GM19023 (cell line): ENCODE results near the gene GMEB1.
"Not testable (repeated sequence)": the region's sequence is repeated elsewhere in the genome, so short reads cannot be mapped to it uniquely, and the experiment has no call there.

Experiments
- ATAC-seq: cut with Tn5 transposase; IDR thresholded peaks from one replicate; pipeline ENCODE4 v1.9.1; 2021; ENCODE audit warnings: mild to moderate bottlenecking, moderate library complexity; ENCODE audit not compliant: unreplicated experiment

GMEB1 gene

GRCh38 chr1:28668191-28668955 is at the start of gene GMEB1:
GMEB1 (plus strand) TSS chr1:28668784; CDS start chr1:28683613, 14,829 bp downstream.
- ATAC-seq: peak; percentile 73

GRCh38 chr1:28631713-28632112 is 36.9 kb upstream of the GMEB1 start:
- no peak for ATAC-seq

DNA sequence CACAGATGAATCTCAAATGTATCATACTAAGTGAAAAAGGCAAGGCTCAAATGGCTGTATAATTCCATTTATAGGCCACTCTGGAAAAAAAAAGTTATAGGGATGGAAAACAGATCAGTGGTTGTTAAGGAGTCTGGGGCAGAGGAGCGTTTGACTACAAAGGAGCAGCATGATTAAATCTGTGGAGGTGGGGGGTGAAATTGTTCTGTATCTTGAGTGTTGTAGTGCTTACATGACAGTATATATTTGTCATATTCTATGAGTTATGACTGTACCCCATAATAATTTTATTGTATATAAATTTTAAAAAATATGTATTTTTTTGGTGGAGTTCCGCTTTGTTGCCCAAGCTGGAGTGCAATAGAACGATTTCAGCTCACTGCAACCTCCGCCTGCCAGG is 36.0 kb upstream of the GMEB1 start:
- ATAC-seq: no peak

DNA sequence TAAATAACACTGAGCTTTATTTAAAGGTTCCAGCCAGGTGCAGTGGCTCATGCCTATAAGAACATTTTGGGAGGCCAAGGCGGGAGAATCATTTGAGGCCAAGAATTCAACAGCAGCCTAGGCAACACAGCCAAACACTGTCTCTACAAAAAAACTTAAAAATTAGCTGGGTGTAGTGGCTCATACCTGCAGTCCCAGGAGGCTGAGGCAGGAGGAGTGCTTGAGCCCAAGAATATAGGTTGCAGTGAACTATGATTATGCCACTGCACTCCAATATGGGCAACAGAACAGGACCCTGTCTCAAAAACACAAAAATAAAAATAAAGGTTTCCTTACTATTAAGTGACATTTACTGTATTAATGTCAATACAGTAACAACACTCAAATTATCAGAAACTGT is 27.8 kb upstream of the GMEB1 start:
- ATAC-seq: no peak

- ATAC-seq: peak; percentile 17
These were observed 26.3 kb upstream of the GMEB1 start for GRCh38 chr1:28642056-28642846.

DNA sequence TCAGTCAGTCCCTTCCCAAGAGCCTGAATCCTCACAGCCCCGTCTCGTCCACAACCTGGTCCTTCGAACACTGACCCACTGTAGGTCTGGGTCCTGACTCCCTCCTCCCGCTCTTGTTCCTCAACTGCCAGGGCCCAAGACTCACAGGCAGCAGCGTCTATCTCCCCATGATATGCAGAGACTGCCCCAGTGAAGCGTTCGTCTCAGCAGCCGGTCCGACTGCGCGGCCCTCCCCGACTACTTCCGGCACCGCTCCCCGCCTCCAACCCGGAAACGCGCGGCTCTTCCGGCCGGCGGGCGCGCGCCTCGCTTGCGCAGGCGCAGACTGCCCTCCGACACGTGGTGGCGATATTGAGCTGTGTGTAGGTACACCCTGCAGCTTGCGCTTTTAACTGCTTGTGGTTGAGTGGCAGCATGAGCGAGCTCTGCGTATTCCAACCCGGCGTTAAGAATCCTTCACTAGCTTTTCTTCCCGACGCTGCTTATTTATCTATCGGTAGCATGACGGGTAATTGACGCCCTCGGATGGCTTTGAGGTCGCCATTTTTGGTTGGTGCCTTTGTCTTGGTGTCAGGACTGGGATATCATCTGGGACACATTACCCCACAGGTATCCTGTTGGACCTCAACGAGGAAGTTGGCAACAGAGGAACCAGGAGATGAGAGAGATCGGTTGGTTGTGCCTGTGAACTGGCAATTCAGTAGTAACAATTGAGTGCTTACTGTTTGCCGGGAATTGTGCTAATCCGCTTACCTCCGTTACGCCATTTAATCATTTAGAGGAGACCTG is 25.5 kb upstream of the GMEB1 start, which contains the start of gene TAF12:
TAF12 (minus strand) TSS at position 221 of the 789 bp plus-strand sequence. CDS start 20,986 bp downstream, outside the sequence.
- ATAC-seq: peak; percentile 69

DNA sequence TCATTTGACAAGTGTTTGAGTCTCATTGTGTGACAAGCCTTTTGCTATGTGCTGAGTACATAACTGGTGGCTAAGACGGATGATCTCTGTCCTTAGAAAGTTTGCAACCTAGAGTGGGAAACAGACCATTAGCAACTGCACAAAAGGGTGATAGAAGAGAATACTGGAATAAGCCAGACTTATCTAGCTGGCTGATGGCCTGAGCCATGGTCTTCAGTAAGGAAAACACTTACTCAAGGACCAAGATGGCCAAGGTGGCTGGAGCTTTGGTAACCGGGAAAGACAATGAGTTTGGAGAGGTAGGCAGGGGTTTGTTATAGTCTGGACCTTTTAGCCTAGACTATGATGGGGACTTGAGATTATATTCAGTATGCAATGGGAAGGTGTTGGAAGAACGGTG is 24.1 kb upstream of the GMEB1 start:
- ATAC-seq: no peak

DNA sequence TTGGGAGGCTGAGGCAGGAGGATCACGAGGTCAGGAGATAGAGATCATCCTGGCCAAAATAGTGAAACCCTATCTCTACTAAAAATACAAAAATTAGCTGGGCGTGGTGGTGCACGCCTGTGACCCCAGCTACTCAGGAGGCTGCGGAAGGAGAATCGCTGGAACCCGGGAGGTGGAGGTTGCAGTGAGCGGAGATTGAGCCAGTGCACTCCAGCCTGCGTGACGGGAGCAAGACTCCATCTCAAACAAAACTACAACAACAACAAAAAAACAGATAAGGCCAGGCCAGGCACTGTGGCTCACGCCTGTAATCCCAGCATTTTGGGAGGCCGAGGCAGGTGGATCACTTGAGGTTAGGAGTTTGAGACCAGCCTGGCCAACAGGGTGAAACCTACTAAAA is 23.2 kb upstream of the GMEB1 start:
- not testable (repeated sequence) for ATAC-seq

DNA sequence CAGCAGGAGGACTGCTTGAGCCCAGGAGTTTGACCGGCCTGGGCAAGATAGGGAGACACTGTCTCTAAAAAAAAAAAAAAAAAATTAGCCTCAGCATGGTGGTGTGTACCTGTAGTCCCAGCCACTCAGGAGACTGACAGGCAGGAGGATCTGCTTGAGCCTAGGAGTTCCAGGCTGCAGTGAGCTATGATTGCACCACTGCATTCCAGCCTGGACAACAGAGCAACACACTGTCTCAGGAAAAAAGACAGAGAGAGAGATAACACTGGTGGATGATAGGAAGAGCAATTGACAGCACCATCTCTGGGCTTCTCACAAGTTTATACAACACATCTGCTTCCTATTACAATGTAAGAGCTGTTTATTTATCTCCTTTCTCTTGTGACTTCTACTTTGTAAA is 22.5 kb upstream of the GMEB1 start:
- ATAC-seq: no peak

- peak; percentile 64 for ATAC-seq
These were observed 20.5 kb upstream of the GMEB1 start for GRCh38 chr1:28648008-28648473.

GRCh38 chr1:28648474-28649198 is 19.9 kb upstream of the GMEB1 start, which contains the start of gene RNU11:
RNU11 (plus strand) TSS chr1:28648600.
- ATAC-seq: peak; percentile 69

GRCh38 chr1:28653063-28653462 is 15.5 kb upstream of the GMEB1 start:
- ATAC-seq: not testable (repeated sequence)

DNA sequence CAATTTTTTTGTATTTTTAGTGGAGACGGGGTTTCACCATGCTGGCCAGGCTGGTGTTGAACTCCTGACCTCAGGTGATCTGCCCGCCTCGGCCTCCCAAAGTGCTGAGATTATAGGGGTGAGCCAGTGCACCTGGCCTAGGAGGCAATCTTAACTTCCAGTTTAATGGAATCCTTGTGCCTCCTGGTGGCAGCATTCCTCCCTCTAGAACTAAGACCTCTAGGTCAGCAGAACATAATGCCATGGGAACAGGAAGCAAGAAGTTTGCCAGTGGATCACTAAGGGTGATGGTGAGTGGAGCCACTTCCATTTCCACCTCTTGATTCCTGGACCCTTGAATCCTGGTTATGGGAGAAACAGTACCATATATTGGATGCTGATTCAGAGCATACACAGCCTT is 14.7 kb upstream of the GMEB1 start:
- not testable (repeated sequence) for ATAC-seq

- ATAC-seq: not testable (repeated sequence)
These were observed 12.9 kb upstream of the GMEB1 start for GRCh38 chr1:28655448-28656311.

GRCh38 chr1:28656335-28656734 is 12.2 kb upstream of the GMEB1 start:
- ATAC-seq: no peak

- ATAC-seq: no peak
These were observed 4.6 kb upstream of the GMEB1 start for GRCh38 chr1:28663871-28664470.

DNA sequence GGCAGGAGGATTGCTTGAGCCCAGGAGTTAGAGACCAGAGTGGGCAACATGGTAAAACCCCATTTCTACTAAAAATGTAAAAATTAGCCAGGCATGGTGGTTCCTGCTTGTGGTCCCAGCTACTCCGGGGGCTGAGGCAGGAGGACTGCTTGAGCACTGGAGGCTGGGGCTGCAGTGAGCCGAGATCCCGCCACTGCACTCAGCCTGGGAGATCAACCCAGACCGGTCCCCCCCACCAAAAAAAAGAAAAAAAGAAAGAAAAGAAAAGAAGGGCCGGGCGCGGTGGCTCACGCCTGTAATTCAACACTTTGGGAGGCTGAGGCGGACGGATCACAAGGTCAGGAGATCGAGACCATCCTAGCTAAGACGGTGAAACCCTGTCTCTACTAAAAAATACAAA is 1.8 kb upstream of the GMEB1 start:
- no peak for ATAC-seq

- peak; percentile 63 for ATAC-seq
These were observed 556 bp downstream of the GMEB1 start for GRCh38 chr1:28668956-28669723.
